ENCODE results near the gene C1orf174. TPM values are rescaled to one million over a fixed set of nuclear protein-coding genes. Genes with fewer than 3 reads are reported as not detected.
"Not testable (repeated sequence)": the region's sequence is repeated elsewhere in the genome, so short reads cannot be mapped to it uniquely, and the experiment has no call there.

C1orf174 gene
- total RNA-seq, 2 experiments from 2014 or later, result 29.4 to 31.1 TPM

DNA sequence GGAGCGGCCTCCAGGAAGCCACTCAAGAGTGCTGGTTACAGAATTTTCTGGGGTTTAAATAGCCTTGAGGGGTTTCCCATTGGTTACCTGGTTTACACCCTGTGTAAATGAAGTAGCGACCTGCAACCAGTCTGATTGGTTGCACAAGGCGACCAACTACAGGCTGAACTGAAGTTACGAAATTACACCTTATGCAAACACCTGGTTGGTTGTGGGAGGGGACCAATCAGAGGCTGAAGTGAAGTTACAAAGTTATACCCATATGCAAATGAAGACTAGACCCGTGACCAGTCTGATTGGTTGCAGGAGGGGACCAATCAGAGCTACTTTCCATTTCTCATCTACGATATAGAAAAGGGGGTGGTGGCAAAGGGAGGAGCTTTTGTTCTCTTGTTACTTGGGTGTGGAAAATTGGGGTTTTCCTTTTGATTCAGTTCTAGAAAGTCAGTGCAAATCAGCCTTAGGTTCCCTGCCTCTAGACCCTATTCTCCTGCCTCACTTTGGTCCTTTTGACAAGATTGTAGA is 22.2 kb upstream of the C1orf174 start:
- no peak overlapping the region for H3K4me3 Mint-ChIP-seq
- ChIA-PET POLR2A (no interaction called here), CTCF (interaction anchor here (0.7 kb wide), 1 partner anchor 118 kb away, joined by 4 read pairs; no protein-coding TSS in a partner anchor)
- no peak overlapping the region for H3K27ac Mint-ChIP-seq
- no peaks in the 10 kb centered on the region for H3K9me3 Mint-ChIP-seq
- H3K4me1 Mint-ChIP-seq, result peaks cover 11% of the 10 kb centered on the region
- no peak for DNase-seq
- H3K27me3 Mint-ChIP-seq, result no peaks in the 10 kb centered on the region
- no peaks in the 10 kb centered on the region for H3K36me3 Mint-ChIP-seq (ENCODE audit: low read depth)

DNA sequence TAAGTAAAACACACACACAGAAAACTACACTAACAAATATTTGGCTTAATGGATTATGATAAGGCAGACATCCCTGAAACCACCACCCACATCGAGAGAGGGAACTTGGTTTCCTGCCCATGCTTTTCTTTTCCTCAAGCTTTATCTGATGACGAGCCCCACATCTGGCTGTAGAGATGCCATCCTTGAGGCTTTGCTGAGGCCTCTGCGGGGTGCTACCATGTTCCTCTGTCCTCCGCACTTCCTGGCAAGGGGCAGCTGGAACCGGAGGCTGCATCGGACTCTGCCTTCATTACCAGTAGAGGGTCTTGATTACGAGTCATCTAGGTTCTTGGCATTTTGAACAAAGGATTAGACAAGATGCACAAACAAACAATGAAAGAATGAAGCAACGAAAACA is 21.7 kb upstream of the C1orf174 start:
- Mint-ChIP-seq H3K27me3 (no peaks in the 10 kb centered on the region), H3K4me3 (no peak overlapping the region), H3K36me3 (ENCODE audit: low read depth) (no peaks in the 10 kb centered on the region), H3K27ac (no peak overlapping the region), H3K4me1 (peaks cover 11% of the 10 kb centered on the region), H3K9me3 (no peaks in the 10 kb centered on the region)
- DNase-seq, result no peak
- CTCF ChIA-PET, result interaction anchor here (0.7 kb wide), 1 partner anchor 117 kb away, joined by 4 read pairs; no protein-coding TSS in a partner anchor
- POLR2A ChIA-PET, result no interaction called here

DNA sequence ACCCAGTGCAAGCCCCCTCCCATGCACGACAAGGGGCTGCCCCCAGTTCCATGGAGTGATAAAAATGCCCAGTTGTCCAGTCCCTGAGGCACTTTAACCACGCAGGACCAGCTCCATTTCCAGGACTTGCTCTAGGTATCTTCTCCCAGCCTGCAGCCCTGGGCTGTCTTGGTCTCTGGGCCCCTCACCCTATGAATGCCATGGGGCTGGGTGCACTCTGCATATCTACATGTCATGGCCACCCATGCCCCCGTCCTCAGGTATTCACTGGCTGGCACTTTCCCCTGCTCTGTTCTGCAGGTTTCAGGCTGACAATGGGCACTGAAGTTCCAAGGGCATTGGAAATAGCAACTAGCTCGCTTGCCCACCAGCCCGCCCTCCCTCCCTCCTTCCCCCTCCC is 19.6 kb upstream of the C1orf174 start:
- H3K9me3 Mint-ChIP-seq, result no peaks in the 10 kb centered on the region
- no peaks in the 10 kb centered on the region for H3K27me3 Mint-ChIP-seq
- no peak for DNase-seq
- no peak overlapping the region for H3K4me3 Mint-ChIP-seq
- peaks cover 11% of the 10 kb centered on the region for H3K4me1 Mint-ChIP-seq
- POLR2A ChIA-PET, result no interaction called here
- H3K27ac Mint-ChIP-seq, result no peak overlapping the region
- CTCF ChIA-PET, result no interaction called here
- no peaks in the 10 kb centered on the region for H3K36me3 Mint-ChIP-seq (ENCODE audit: low read depth)

DNA sequence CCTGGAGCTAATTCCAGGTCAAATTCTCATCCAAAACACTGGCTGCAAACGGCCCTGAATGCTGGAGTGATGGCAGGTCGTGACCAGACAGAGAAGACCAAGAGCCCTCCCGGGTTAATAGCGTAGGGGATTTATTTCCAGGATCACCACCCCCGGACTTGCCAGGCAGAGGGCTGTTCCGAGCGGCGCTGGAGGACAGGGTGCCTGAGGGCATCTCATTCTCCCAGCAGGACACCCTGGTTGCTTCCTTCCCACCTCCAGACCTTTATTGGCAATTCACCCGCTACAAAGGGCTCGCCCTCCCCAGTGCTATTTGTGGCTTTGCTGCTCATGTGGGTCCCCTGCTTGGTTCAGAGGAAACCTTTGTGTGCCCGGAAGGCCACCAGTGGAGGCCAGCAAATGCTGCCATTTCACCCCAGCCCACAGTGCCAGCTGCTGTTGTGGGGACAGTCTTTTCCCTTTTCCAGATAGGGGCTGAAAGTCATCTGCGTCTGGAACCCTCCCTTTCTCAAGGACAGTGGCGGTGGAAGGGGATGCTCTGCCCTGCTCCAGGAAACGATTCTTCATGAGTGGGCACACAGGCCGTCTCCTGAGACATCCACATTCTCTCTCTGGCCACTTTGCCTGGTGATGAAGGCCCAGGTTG is 19.0 kb upstream of the C1orf174 start:
- CTCF ChIA-PET, result no interaction called here
- no peaks in the 10 kb centered on the region for H3K27me3 Mint-ChIP-seq
- H3K27ac Mint-ChIP-seq, result no peak overlapping the region
- no peak overlapping the region for H3K4me3 Mint-ChIP-seq
- no peaks in the 10 kb centered on the region for H3K9me3 Mint-ChIP-seq
- no peak for DNase-seq
- no peaks in the 10 kb centered on the region for H3K36me3 Mint-ChIP-seq (ENCODE audit: low read depth)
- POLR2A ChIA-PET, result no interaction called here
- peaks cover 11% of the 10 kb centered on the region for H3K4me1 Mint-ChIP-seq

DNA sequence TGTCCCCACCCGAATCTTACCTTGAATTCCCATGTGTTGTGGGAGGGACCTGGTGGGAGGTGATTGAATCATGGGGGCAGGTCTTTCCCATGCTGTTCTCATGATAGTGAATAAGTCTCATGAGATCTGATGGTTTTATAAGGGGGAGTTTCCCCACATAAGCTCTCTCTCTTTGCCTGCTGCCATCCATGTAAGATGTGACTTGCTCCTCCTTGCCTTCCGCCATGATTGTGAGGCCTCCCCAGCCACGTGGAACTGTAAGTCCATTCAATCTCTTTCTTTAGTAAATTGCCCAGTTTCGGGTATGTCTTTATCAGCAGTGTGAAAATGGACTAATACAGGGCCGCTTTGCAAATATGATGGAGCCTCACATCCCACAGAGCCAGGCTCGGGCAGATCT is 18.3 kb upstream of the C1orf174 start:
- H3K27me3 Mint-ChIP-seq; H3K9me3 Mint-ChIP-seq; DNase-seq; H3K36me3 Mint-ChIP-seq (ENCODE audit: low read depth); CTCF ChIA-PET; H3K27ac Mint-ChIP-seq; H3K4me3 Mint-ChIP-seq; POLR2A ChIA-PET: not testable (repeated sequence)
- peaks cover 11% of the 10 kb centered on the region for H3K4me1 Mint-ChIP-seq

DNA sequence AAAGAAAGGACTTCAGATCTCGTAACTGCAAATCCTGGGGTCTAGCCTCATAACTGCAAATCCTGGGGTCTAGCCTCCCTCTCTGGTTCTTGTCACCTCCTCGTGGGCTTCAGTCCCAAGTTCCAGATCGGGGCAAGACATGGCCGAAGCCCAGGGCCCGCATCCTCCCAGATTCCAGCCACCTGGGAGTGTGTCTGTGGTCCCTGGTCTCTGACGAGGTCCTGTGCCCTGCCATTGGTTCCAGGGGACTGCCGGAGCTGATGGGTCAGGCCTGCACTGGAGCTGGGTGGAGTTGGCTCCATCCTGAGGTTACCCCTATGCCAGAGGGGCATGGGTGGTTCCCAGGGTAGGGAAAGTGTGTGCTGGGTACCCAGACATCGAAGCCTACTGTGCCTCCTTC is 17.7 kb upstream of the C1orf174 start:
- no peak for DNase-seq
- no peaks in the 10 kb centered on the region for H3K9me3 Mint-ChIP-seq
- no peak overlapping the region for H3K4me3 Mint-ChIP-seq
- peaks cover 9% of the 10 kb centered on the region for H3K4me1 Mint-ChIP-seq
- H3K27me3 Mint-ChIP-seq, result no peaks in the 10 kb centered on the region
- ChIA-PET CTCF (no interaction called here), POLR2A (no interaction called here)
- H3K36me3 Mint-ChIP-seq (ENCODE audit: low read depth), result no peaks in the 10 kb centered on the region
- H3K27ac Mint-ChIP-seq, result no peak overlapping the region

DNA sequence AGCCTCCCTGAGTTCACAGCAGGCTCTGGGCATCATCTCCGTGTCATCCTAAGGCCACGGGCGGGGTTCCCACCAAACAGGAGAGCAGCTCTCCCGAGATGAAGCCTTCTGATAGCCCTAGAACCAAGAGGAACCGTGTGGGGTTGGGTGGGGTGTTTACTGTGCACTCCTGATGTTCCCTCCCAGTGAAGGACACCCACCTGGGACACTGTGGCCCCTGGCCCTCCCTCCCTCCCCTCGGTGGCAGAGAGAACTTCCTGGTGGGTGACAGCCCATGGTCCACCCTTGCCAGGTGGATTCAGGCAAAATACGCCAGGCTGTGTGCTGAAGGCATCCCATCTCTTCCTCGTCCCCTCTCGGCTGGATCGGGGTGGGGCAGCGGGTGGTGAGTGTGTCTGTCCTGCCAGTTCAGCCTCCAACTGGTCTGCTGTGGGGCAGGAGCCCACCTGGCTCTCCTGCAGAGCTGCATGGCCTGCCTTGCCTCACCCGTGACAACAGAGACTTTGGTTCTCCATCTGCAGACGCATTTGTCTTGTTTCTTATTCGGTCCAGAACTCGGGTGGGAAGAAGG is 15.6 kb upstream of the C1orf174 start:
- H3K4me1 Mint-ChIP-seq, result peaks cover 3% of the 10 kb centered on the region
- ChIA-PET POLR2A (no interaction called here), CTCF (no interaction called here)
- H3K4me3 Mint-ChIP-seq, result no peak overlapping the region
- DNase-seq, result no peak
- H3K36me3 Mint-ChIP-seq (ENCODE audit: low read depth), result no peaks in the 10 kb centered on the region
- H3K27me3 Mint-ChIP-seq, result no peaks in the 10 kb centered on the region
- no peaks in the 10 kb centered on the region for H3K9me3 Mint-ChIP-seq
- no peak overlapping the region for H3K27ac Mint-ChIP-seq

DNA sequence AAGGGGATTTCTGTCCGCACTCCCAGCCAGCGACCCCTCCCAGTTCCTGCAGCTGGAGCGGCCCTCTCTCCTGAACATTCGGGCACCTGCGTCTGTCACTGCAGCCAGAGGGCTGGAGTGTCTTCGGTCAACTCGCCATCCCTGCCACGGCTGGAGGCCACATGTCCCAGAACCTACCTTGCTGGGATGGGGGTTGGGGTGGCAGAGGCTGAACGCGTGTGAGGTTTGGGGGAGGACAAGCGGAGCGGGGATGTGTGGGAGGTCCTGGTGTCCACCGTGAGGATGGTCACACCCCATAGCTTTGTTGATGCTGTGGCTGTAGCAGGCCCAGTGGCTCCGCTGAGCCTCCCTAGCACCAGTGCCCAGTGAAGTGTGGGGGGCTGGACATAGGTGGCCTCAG is 14.8 kb upstream of the C1orf174 start:
- Mint-ChIP-seq H3K4me1 (peaks cover 3% of the 10 kb centered on the region), H3K36me3 (ENCODE audit: low read depth) (no peaks in the 10 kb centered on the region), H3K27ac (no peak overlapping the region), H3K4me3 (no peak overlapping the region), H3K27me3 (no peaks in the 10 kb centered on the region), H3K9me3 (no peaks in the 10 kb centered on the region)
- ChIA-PET POLR2A (no interaction called here), CTCF (no interaction called here)
- no peak for DNase-seq

DNA sequence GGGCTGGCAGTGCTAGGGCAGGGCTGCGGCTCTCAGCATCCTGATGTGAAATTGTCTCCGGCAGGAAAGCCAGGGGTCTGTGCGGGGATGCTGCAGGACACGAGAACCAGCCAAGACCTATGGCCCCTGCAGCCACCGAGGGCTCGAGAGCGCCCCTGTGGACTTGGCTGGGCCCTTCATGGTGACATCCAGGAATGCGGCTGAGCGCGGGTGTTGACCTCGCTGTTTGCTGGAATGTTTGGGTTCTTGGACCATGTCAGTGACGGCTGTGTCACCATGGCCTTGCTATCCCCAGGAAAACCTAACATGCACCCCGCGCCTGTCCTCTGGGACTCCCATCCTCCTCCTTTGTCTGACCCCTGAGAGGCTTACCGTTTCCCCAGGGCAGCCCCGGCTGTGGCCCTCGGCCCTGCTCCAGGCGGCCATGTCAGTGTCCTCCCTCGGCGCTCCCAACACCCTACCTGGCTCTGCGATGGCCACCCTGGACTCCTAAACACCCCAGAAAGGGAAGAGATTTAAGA is 14.3 kb upstream of the C1orf174 start:
- H3K4me3 Mint-ChIP-seq, result no peak overlapping the region
- H3K4me1 Mint-ChIP-seq, result peaks cover 3% of the 10 kb centered on the region
- no peaks in the 10 kb centered on the region for H3K27me3 Mint-ChIP-seq
- DNase-seq, result no peak
- H3K27ac Mint-ChIP-seq, result no peak overlapping the region
- CTCF ChIA-PET, result no interaction called here
- H3K9me3 Mint-ChIP-seq, result no peaks in the 10 kb centered on the region
- POLR2A ChIA-PET, result no interaction called here
- no peaks in the 10 kb centered on the region for H3K36me3 Mint-ChIP-seq (ENCODE audit: low read depth)

DNA sequence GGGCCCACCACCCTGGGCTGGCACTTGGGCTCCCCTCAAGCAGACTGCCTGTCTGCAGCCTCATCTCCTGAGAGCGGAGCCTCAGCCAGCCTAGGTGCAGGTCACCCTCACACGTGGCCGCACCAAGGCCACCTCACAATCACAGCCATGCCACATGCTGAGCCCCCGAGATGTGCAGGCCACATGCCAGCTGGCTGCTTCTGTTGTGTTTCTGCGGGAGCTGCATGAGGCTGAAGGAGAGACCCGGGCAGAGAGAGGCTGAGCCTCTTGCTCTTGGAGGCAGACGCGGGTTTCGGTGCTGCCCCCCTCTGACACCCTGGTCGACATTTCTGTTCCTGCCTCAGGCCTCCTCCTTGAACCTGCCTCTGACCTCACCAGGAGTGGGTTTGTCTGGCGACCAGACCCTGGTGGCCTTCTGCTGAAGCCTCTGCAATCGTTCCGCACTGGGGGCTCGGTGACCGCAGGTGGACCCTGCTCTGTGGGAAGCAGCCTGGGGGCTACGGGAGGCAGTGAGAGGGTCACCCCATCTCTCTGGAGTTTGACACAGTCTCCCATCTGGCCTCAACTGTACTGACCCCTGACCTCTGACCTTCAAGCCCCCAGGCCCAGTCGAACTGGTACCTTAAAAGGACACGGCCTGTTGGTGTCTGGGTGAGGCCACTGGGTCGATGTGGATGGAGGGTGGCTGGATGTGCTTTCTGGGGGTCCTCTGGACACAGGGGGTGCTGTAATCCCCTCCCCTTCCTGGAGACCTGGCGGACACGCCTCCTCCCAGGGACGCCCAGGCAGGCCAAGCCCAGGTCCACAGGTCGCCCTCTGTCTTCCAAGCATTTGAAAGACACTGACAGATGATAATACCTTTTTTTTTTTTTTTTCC is 13.0 kb upstream of the C1orf174 start:
- Mint-ChIP-seq H3K4me3 (no peak overlapping the region), H3K27me3 (no peaks in the 10 kb centered on the region), H3K4me1 (peaks cover 3% of the 10 kb centered on the region), H3K36me3 (ENCODE audit: low read depth) (no peaks in the 10 kb centered on the region), H3K27ac (no peak overlapping the region), H3K9me3 (no peaks in the 10 kb centered on the region)
- CTCF ChIA-PET, result no interaction called here
- no peak for DNase-seq
- POLR2A ChIA-PET, result no interaction called here

DNA sequence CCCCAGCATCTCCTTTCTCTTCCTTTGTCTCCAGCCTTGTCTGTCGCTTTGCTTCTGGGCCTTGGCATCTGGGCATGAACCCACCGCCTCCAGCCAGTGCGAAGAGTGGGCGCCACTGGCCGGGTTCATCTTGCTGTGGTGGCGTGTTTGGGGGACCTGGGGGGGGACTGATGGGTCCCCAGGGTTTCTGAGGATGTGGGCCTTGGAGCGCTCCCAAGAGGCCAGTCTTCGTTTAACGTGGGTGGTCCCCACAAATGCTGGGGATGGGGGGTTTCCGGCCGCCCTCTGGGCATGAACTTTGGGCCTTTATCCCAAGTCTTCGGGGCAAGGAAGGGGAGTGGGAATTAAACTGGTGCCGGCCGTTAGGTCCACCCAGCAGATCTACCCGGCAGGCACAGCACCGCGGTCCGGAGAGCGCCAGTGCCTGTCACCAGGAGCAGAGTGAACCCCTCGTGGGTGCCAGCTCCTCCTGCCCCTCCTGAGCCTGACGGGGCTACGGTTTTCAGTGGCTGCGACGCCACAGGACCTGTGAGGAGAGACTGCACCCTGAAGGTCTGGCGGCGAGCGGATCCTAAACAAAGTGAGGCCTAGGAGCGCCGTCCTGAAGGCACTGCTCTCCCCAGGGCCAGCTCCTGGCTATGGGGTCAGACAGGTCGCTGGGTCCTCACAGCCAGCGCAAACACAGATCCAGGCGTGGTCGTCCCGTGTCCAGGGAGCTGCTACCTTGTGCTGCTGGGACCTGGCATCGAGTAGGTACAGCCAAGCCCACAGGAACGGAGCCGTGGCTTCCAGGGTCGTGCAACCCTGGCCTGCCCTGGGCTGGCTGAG is 12.1 kb upstream of the C1orf174 start:
- H3K27ac Mint-ChIP-seq, result no peak overlapping the region
- CTCF ChIA-PET, result interaction anchor here (0.7 kb wide), 1 partner anchor 13 kb away, joined by 3 read pairs; no protein-coding TSS in a partner anchor
- H3K4me1 Mint-ChIP-seq, result peaks cover 5% of the 10 kb centered on the region
- H3K36me3 Mint-ChIP-seq (ENCODE audit: low read depth), result no peaks in the 10 kb centered on the region
- H3K4me3 Mint-ChIP-seq, result no peak overlapping the region
- H3K9me3 Mint-ChIP-seq, result no peaks in the 10 kb centered on the region
- DNase-seq, result no peak
- POLR2A ChIA-PET, result no interaction called here
- H3K27me3 Mint-ChIP-seq, result no peaks in the 10 kb centered on the region

DNA sequence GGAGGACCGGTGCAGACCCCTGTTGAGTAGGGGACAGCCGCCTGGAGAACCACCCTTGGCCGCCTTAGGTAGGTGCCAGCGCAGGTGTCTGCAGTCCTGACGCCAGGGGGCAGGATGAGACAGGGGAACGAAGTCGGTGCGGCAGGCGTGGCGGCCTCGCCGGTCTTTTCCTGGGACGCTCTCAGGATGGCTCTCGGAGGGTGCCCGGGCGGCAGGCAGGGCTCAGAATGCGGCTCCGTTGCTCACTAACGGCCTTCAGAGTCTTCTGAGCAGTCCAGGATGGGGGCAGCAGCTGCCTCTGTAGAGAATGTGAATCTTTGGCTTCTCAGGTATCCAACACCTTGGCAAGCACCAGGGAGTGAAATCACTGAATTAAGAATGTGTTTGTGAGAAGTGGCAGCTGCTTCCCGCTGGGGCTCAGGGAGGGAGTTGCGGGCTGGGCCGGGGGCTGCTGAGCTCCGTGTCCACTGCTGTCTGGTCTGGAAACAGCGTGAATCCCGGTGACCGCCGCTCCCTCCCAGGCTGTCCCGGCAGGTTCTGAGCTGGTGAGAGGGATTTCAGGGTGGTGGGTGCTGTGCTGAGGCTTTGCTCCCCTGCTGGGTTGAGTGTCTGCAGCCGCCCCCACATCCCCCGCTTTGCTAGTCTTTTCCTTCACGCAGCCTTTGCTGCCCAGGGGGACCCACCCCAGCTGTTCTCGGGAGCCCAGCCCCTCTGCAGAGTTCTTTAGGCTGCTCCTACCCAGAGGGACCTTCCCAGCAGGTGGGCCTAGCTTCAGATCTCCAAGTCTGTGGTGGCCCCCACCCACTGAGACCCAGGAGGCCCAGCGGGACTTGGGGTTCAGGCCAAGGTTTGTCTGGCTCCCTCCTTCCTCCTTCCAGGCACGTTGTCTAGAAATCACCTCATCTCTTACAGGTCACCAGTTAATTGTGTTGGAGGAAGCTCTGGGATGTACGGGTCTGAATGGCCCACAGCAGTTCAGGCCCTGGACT is 11.1 kb upstream of the C1orf174 start:
- no peaks in the 10 kb centered on the region for H3K27me3 Mint-ChIP-seq
- no peaks in the 10 kb centered on the region for H3K36me3 Mint-ChIP-seq (ENCODE audit: low read depth)
- ChIA-PET POLR2A (no interaction called here), CTCF (interaction anchor here (0.7 kb wide), 1 partner anchor 12 kb away, joined by 3 read pairs; no protein-coding TSS in a partner anchor)
- H3K9me3 Mint-ChIP-seq, result no peaks in the 10 kb centered on the region
- no peak overlapping the region for H3K4me3 Mint-ChIP-seq
- H3K27ac Mint-ChIP-seq, result no peak overlapping the region
- DNase-seq, result peak; percentile 81
- peaks cover 13% of the 10 kb centered on the region for H3K4me1 Mint-ChIP-seq
